Activated naive CD4-positive, alpha-beta T cell treated with anti-CD3 and anti-CD28 coated beads, Interleukin-2, amount 50 U/mL, for 24 hours (primary cell): ENCODE results near the gene ADRA1B.
A peak's percentile ranks its signal among the peaks of the same experiment; 100 is the strongest.

Experiments
- H3K27ac Mint-ChIP-seq: one replicate; pipeline ENCODE4 v1.8.0; 2021; ENCODE audit warnings: mild to moderate bottlenecking, mixed read lengths
- H3K27me3 Mint-ChIP-seq: one replicate; pipeline ENCODE4 v1.8.0; 2021; ENCODE audit warnings: mixed read lengths
- H3K36me3 Mint-ChIP-seq: one replicate; pipeline ENCODE4 v1.8.0; 2021; ENCODE audit warnings: mixed read lengths
- H3K4me1 Mint-ChIP-seq: one replicate; pipeline ENCODE4 v1.8.0; 2021; ENCODE audit warnings: mixed read lengths
- H3K4me3 Mint-ChIP-seq: one replicate; pipeline ENCODE4 v1.8.0; 2021; ENCODE audit warnings: mild to moderate bottlenecking, mixed read lengths
- H3K9me3 Mint-ChIP-seq: one replicate; pipeline ENCODE4 v1.8.0; 2021; ENCODE audit warnings: mixed read lengths

ADRA1B gene

GRCh38 chr5:159909126-159909525, 7.2 kb upstream of the ADRA1B start:
- H3K27me3 Mint-ChIP-seq, result peaks cover 10% of the 10 kb centered on the region
- no peak overlapping the region for H3K27ac Mint-ChIP-seq
- no peaks in the 10 kb centered on the region for H3K9me3 Mint-ChIP-seq
- H3K36me3 Mint-ChIP-seq, result no peaks in the 10 kb centered on the region
- peaks cover 10% of the 10 kb centered on the region for H3K4me1 Mint-ChIP-seq
- H3K4me3 Mint-ChIP-seq, result no peak overlapping the region

GRCh38 chr5:159910207-159910842, 6.0 kb upstream of the ADRA1B start:
- H3K4me1 Mint-ChIP-seq, result peaks cover 3% of the 10 kb centered on the region
- peaks cover 14% of the 10 kb centered on the region for H3K27me3 Mint-ChIP-seq
- H3K36me3 Mint-ChIP-seq, result no peaks in the 10 kb centered on the region
- no peaks in the 10 kb centered on the region for H3K9me3 Mint-ChIP-seq
- H3K4me3 Mint-ChIP-seq, result no peak overlapping the region
- H3K27ac Mint-ChIP-seq, result no peak overlapping the region

GRCh38 chr5:159910843-159911229, 5.4 kb upstream of the ADRA1B start:
- H3K9me3 Mint-ChIP-seq, result no peaks in the 10 kb centered on the region
- peaks cover 4% of the 10 kb centered on the region for H3K4me1 Mint-ChIP-seq
- H3K27me3 Mint-ChIP-seq, result peaks cover 19% of the 10 kb centered on the region

GRCh38 chr5:159911349-159911748, 4.9 kb upstream of the ADRA1B start:
- Mint-ChIP-seq H3K27me3 (peaks cover 19% of the 10 kb centered on the region), H3K36me3 (no peaks in the 10 kb centered on the region), H3K9me3 (no peaks in the 10 kb centered on the region), H3K4me3 (no peak overlapping the region), H3K27ac (no peak overlapping the region), H3K4me1 (peaks cover 5% of the 10 kb centered on the region)

More at GRCh38 chr5:159910843-159911229, 5.4 kb upstream of the ADRA1B start:
- Mint-ChIP-seq H3K36me3 (no peaks in the 10 kb centered on the region), H3K4me3 (no peak overlapping the region), H3K27ac (no peak overlapping the region)

GRCh38 chr5:159912033-159912800, 4.1 kb upstream of the ADRA1B start:
- no peak overlapping the region for H3K4me3 Mint-ChIP-seq
- no peaks in the 10 kb centered on the region for H3K9me3 Mint-ChIP-seq
- no peak overlapping the region for H3K27ac Mint-ChIP-seq
- H3K36me3 Mint-ChIP-seq, result no peaks in the 10 kb centered on the region
- H3K4me1 Mint-ChIP-seq, result peaks cover 9% of the 10 kb centered on the region
- H3K27me3 Mint-ChIP-seq, result peaks cover 25% of the 10 kb centered on the region

- Mint-ChIP-seq H3K4me3 (no peak overlapping the region), H3K27me3 (peaks cover 32% of the 10 kb centered on the region), H3K27ac (no peak overlapping the region), H3K9me3 (no peaks in the 10 kb centered on the region), H3K36me3 (no peaks in the 10 kb centered on the region), H3K4me1 (peaks cover 11% of the 10 kb centered on the region)
Observed at GRCh38 chr5:159913048-159913447, 3.2 kb upstream of the ADRA1B start.

- Mint-ChIP-seq H3K4me1 (peaks cover 11% of the 10 kb centered on the region), H3K27ac (no peak overlapping the region), H3K27me3 (peaks cover 32% of the 10 kb centered on the region), H3K9me3 (no peaks in the 10 kb centered on the region), H3K4me3 (no peak overlapping the region), H3K36me3 (no peaks in the 10 kb centered on the region)
Observed at GRCh38 chr5:159913501-159913900, 2.8 kb upstream of the ADRA1B start.

GRCh38 chr5:159916841-159917761, 819 bp downstream of the ADRA1B start:
- peaks cover 42% of the 10 kb centered on the region for H3K27me3 Mint-ChIP-seq
- H3K36me3 Mint-ChIP-seq, result no peaks in the 10 kb centered on the region
- H3K4me3 Mint-ChIP-seq, result peak overlapping the region; percentile 65
- peaks cover 11% of the 10 kb centered on the region for H3K4me1 Mint-ChIP-seq
- H3K27ac Mint-ChIP-seq, result peak overlapping the region; percentile 49
- H3K9me3 Mint-ChIP-seq, result no peaks in the 10 kb centered on the region

GRCh38 chr5:159917994-159918393, 1.7 kb downstream of the ADRA1B start:
- Mint-ChIP-seq H3K4me1 (peaks cover 11% of the 10 kb centered on the region), H3K27ac (no peak overlapping the region), H3K36me3 (no peaks in the 10 kb centered on the region), H3K27me3 (peaks cover 39% of the 10 kb centered on the region), H3K9me3 (no peaks in the 10 kb centered on the region), H3K4me3 (no peak overlapping the region)

- Mint-ChIP-seq H3K4me1 (peaks cover 6% of the 10 kb centered on the region), H3K9me3 (no peaks in the 10 kb centered on the region), H3K27ac (no peak overlapping the region), H3K27me3 (peaks cover 33% of the 10 kb centered on the region), H3K4me3 (no peak overlapping the region), H3K36me3 (no peaks in the 10 kb centered on the region)
Observed at GRCh38 chr5:159921721-159922120, 5.4 kb downstream of the ADRA1B start.

GRCh38 chr5:159923008-159923407, 6.7 kb downstream of the ADRA1B start:
- Mint-ChIP-seq H3K27ac (no peak overlapping the region), H3K4me3 (no peak overlapping the region)

GRCh38 chr5:159928122-159928909, 12.0 kb downstream of the ADRA1B start:
- no peak overlapping the region for H3K4me3 Mint-ChIP-seq
- no peaks in the 10 kb centered on the region for H3K4me1 Mint-ChIP-seq
- no peak overlapping the region for H3K27ac Mint-ChIP-seq
- no peaks in the 10 kb centered on the region for H3K9me3 Mint-ChIP-seq
- no peaks in the 10 kb centered on the region for H3K36me3 Mint-ChIP-seq
- peaks cover 17% of the 10 kb centered on the region for H3K27me3 Mint-ChIP-seq

More at GRCh38 chr5:159923008-159923407, 6.7 kb downstream of the ADRA1B start:
- peaks cover 23% of the 10 kb centered on the region for H3K27me3 Mint-ChIP-seq
- H3K4me1 Mint-ChIP-seq, result no peaks in the 10 kb centered on the region
- no peaks in the 10 kb centered on the region for H3K36me3 Mint-ChIP-seq
- no peaks in the 10 kb centered on the region for H3K9me3 Mint-ChIP-seq

- Mint-ChIP-seq H3K4me3 (no peak overlapping the region), H3K27ac (no peak overlapping the region), H3K4me1 (no peaks in the 10 kb centered on the region), H3K9me3 (no peaks in the 10 kb centered on the region), H3K27me3 (peaks cover 17% of the 10 kb centered on the region), H3K36me3 (no peaks in the 10 kb centered on the region)
Observed at GRCh38 chr5:159929176-159929575, 12.9 kb downstream of the ADRA1B start.

- no peak overlapping the region for H3K4me3 Mint-ChIP-seq
- H3K27me3 Mint-ChIP-seq, result peaks cover 11% of the 10 kb centered on the region
- H3K9me3 Mint-ChIP-seq, result no peaks in the 10 kb centered on the region
- H3K4me1 Mint-ChIP-seq, result no peaks in the 10 kb centered on the region
- no peak overlapping the region for H3K27ac Mint-ChIP-seq
- no peaks in the 10 kb centered on the region for H3K36me3 Mint-ChIP-seq
Observed at GRCh38 chr5:159933531-159934485, 17.5 kb downstream of the ADRA1B start.
